BJ (cell line): ENCODE data around the gene TMEM52. TPM values are rescaled to one million over a fixed set of nuclear protein-coding genes. Genes with fewer than 3 reads are reported as not detected.

Source experiments
- CTCF ChIA-PET: fragments of 350-600 bp; formaldehyde crosslinking; extraction: SDS; loops from one replicate; lab custom pipeline; 2021; ENCODE audit warnings: antibody characterized with exemption, inconsistent platforms; lab: Yijun Ruan, JAX
- POLR2A ChIA-PET: fragments of 300-600 bp; sonication (Branson Sonifier 250); formaldehyde crosslinking; extraction: SDS; loops from one replicate; lab custom pipeline; 2021; ENCODE audit warnings: antibody characterized with exemption; lab: Charles Lee
- DNase-seq: peaks from one replicate; pipeline ENCODE4 v3.0.0-alpha.2; 2011; ENCODE audit warnings: low read depth
- H3K27me3 ChIP-seq: 2 replicates; pipeline ENCODE4 v1.6.0; 2011; ENCODE audit warnings: low read length; ENCODE audit not compliant: control insufficient read depth, insufficient read depth
- H3K36me3 ChIP-seq: 2 replicates; pipeline ENCODE4 v1.5.1; 2011; ENCODE audit warnings: low read length; ENCODE audit not compliant: control insufficient read depth, insufficient read depth
- H3K4me3 ChIP-seq: 2 replicates; pipeline ENCODE4 v1.5.1; 2011; ENCODE audit warnings: low read depth, mild to moderate bottlenecking, control low read depth, low read length
- polyA plus RNA-seq: library from polyadenylated mRNA; depleted of rRNA; stranded (reverse); fragments of >200 nt; gene quantifications from 2 replicates; pipeline ENCODE4 v1.2.3, GENCODE V29; 2011
- TF ChIP-seq, protein P1 (sequence below): IDR thresholded peaks from 2 replicates; pipeline ENCODE4 v1.5.1; 2011; ENCODE audit warnings: low read depth, mild to moderate bottlenecking, control low read depth, inconsistent platforms, low read length, moderate library complexity; ENCODE audit not compliant: insufficient read depth

The TMEM52 gene
- polyA plus RNA-seq, 1 experiment = 1.0 TPM

- no peaks in the 10 kb centered on the region for H3K36me3 ChIP-seq
- TF ChIP-seq, protein P1, sequence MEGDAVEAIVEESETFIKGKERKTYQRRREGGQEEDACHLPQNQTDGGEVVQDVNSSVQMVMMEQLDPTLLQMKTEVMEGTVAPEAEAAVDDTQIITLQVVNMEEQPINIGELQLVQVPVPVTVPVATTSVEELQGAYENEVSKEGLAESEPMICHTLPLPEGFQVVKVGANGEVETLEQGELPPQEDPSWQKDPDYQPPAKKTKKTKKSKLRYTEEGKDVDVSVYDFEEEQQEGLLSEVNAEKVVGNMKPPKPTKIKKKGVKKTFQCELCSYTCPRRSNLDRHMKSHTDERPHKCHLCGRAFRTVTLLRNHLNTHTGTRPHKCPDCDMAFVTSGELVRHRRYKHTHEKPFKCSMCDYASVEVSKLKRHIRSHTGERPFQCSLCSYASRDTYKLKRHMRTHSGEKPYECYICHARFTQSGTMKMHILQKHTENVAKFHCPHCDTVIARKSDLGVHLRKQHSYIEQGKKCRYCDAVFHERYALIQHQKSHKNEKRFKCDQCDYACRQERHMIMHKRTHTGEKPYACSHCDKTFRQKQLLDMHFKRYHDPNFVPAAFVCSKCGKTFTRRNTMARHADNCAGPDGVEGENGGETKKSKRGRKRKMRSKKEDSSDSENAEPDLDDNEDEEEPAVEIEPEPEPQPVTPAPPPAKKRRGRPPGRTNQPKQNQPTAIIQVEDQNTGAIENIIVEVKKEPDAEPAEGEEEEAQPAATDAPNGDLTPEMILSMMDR = no peak
- H3K4me3 ChIP-seq = no peak overlapping the region
- CTCF ChIA-PET = interaction anchor here (0.7 to 2.9 kb wide), 4 partner anchors 13 to 97 kb away, joined by 3 to 16 read pairs (median 4); no protein-coding TSS in a partner anchor
- H3K27me3 ChIP-seq = peaks cover 5% of the 10 kb centered on the region
- DNase-seq = no peak
- POLR2A ChIA-PET = no interaction called here
These were observed 28.4 kb upstream of the TMEM52 start for GRCh38 chr1:1947493-1947892.

DNA sequence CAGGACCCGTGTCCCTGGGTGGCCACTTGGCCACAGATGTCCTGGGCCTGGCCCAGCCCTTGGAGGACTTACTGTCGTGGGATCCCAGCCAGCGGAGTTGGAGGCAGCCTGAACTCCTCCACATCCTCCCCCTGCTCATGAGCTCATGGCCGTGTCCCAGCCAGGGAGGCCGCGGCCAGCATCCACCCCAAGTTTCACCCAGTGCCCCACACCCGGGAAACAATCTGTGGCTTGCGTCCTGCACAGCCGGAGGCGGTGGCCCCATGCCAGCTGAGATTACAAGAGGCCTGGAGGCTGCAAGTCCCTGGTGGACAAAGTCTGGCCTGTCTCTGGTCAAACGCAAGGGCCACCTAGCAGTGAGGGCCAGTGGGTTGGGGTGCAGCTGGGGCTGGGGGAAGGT, 27.5 kb upstream of the TMEM52 start:
- POLR2A ChIA-PET = no interaction called here
- H3K36me3 ChIP-seq = no peaks in the 10 kb centered on the region
- H3K27me3 ChIP-seq = peaks cover 5% of the 10 kb centered on the region
- TF ChIP-seq, protein P1 = no peak
- H3K4me3 ChIP-seq = no peak overlapping the region
- no peak for DNase-seq
- CTCF ChIA-PET = interaction anchor here (0.7 to 2.9 kb wide), 5 partner anchors 14 to 194 kb away, joined by 3 to 16 read pairs (median 4); no protein-coding TSS in a partner anchor

- no peak overlapping the region for H3K4me3 ChIP-seq
- no peaks in the 10 kb centered on the region for H3K36me3 ChIP-seq
- peaks cover 3% of the 10 kb centered on the region for H3K27me3 ChIP-seq
- POLR2A ChIA-PET = no interaction called here
- TF ChIP-seq, protein P1 = no peak
- DNase-seq = no peak
- CTCF ChIA-PET = interaction anchor here (0.7 to 3.6 kb wide), 4 partner anchors 15 to 194 kb away, joined by 3 to 50 read pairs (median 10); no protein-coding TSS in a partner anchor
These were observed 26.8 kb upstream of the TMEM52 start for GRCh38 chr1:1945782-1946393.

GRCh38 chr1:1943834-1944570, 24.9 kb upstream of the TMEM52 start:
- Histone ChIP-seq H3K4me3 (no peak overlapping the region), H3K27me3 (peaks cover 3% of the 10 kb centered on the region; the same call in 1 of the 2 replicates), H3K36me3 (no peaks in the 10 kb centered on the region)
- ChIA-PET CTCF (interaction anchor here (0.6 to 3.6 kb wide), 16 partner anchors 8 to 246 kb away, joined by 3 to 50 read pairs (median 4); no protein-coding TSS in a partner anchor), POLR2A (no interaction called here)
- TF ChIP-seq, protein P1 = peak; percentile 88
- no peak for DNase-seq
